H1 (cell line): Measurements from ENCODE around the gene KRT9. TPM values are rescaled to one million over a fixed set of nuclear protein-coding genes. Genes with fewer than 3 reads are reported as not detected.

Experiments used
- CTCF ChIA-PET: fragments of 300-600 bp; sonication (Branson Sonifier 250); formaldehyde crosslinking; loops from one replicate; lab custom pipeline; 2021; ENCODE audit not compliant: partially characterized antibody; lab: Charles Lee
- POLR2A ChIA-PET: fragments of 300-600 bp; sonication (Branson Sonifier 250); formaldehyde crosslinking; loops from one replicate; lab custom pipeline; 2021; ENCODE audit warnings: inconsistent platforms; ENCODE audit not compliant: partially characterized antibody; lab: Charles Lee
- DNase-seq, 2 experiments: peaks; one replicate each; pipeline versions ENCODE4 v3.0.0 to v3.0.0-alpha.2; 2010 to 2022; ENCODE audit warnings: low spot score in 2 of 2, low read depth in 1 of 2, mixed read lengths in 1 of 2
- FAIRE-seq: peaks from 2 replicates; lab custom pipeline; 2011; peaks lifted over from hg19 to GRCh38; lab: Jason Lieb, UNC
- H2AFZ ChIP-seq: 2 replicates; pipeline ENCODE4 v1.8.1; 2012; ENCODE audit warnings: low read length, inconsistent platforms
- H2AK5ac ChIP-seq: 2 replicates; pipeline ENCODE4 v1.6.1; 2013; ENCODE audit warnings: low read depth, low read length
- H2BK120ac ChIP-seq: replicated peaks from 2 replicates; pipeline ENCODE3; 2013; ENCODE audit warnings: low read depth, low read length, inconsistent platforms
- H2BK12ac ChIP-seq: 2 replicates; pipeline ENCODE4 v1.6.1; 2013; ENCODE audit warnings: low read depth, low read length
- H2BK15ac ChIP-seq: 2 replicates; pipeline ENCODE4 v1.6.1; 2013; ENCODE audit warnings: low read length
- H2BK20ac ChIP-seq: 2 replicates; pipeline ENCODE4 v1.6.1; 2013; ENCODE audit warnings: low read length
- H2BK5ac ChIP-seq: 2 replicates; pipeline ENCODE4 v1.6.1; 2013; ENCODE audit warnings: low read depth, low read length
- H3K14ac ChIP-seq: 2 replicates; pipeline ENCODE4 v1.6.1; 2013; ENCODE audit warnings: inconsistent platforms; ENCODE audit not compliant: insufficient read length
- H3K18ac ChIP-seq: 2 replicates; pipeline ENCODE4 v1.6.1; 2013; ENCODE audit warnings: low read length; ENCODE audit errors: extremely low read depth
- H3K23ac ChIP-seq: 2 replicates; pipeline ENCODE4 v1.6.1; 2013; ENCODE audit warnings: inconsistent platforms; ENCODE audit not compliant: insufficient read length
- H3K23me2 ChIP-seq: 2 replicates; pipeline ENCODE4 v1.6.1; 2013; ENCODE audit warnings: low read depth, low read length
- H3K27ac ChIP-seq: 2 replicates; pipeline ENCODE4 v1.6.1; 2011; ENCODE audit warnings: low read depth, low read length, inconsistent platforms
- H3K27me3 ChIP-seq, 4 experiments: replicated peaks in 1 of 4; 1 replicate in 1 of 4; 2 replicates in 3 of 4; pipeline versions ENCODE4 v1.6.1 to v1.8.1; 2011 to 2013; ENCODE audit warnings: low read length in 3 of 4, mild to moderate bottlenecking in 3 of 4, inconsistent platforms in 2 of 4, mixed read lengths in 2 of 4, moderate library complexity in 1 of 4; ENCODE audit not compliant: control insufficient read depth in 3 of 4, insufficient read depth in 3 of 4; ENCODE audit errors: extremely low read depth in 1 of 4
- H3K36me3 ChIP-seq, 4 experiments: 2 replicates each; pipeline versions ENCODE4 v1.6.1 to v1.8.1; 2011 to 2013; ENCODE audit warnings: mild to moderate bottlenecking in 4 of 4, low read length in 3 of 4, moderate library complexity in 2 of 4, control low read depth in 1 of 4, inconsistent platforms in 1 of 4; ENCODE audit not compliant: insufficient read depth in 4 of 4, control insufficient read depth in 2 of 4
- H3K4ac ChIP-seq: replicated peaks from 2 replicates; pipeline ENCODE3; 2013; ENCODE audit warnings: low read length, low read depth, mixed read lengths, inconsistent platforms; ENCODE audit not compliant: insufficient read length
- H3K4me1 ChIP-seq, 4 experiments: replicated peaks in 1 of 4; 1 replicate in 1 of 4; 2 replicates in 3 of 4; pipeline versions ENCODE4 v1.6.1 to v1.8.1; 2011 to 2013; ENCODE audit warnings: low read length in 3 of 4, inconsistent platforms in 2 of 4, mixed read lengths in 1 of 4; ENCODE audit not compliant: insufficient read depth in 4 of 4, control insufficient read depth in 3 of 4
- H3K4me2 ChIP-seq, 2 experiments: 2 replicates each; pipeline versions ENCODE4 v1.6.1 to v1.8.1; 2011 to 2013; ENCODE audit warnings: low read depth in 2 of 2, low read length in 2 of 2, control low read depth in 1 of 2, inconsistent platforms in 1 of 2, mild to moderate bottlenecking in 1 of 2; ENCODE audit not compliant: insufficient read depth in 1 of 2
- H3K4me3 ChIP-seq, 4 experiments: fragments of 200-600, 300-600 bp in 1 of 4; sonication (generic), shearing (Covaris generic), sonication (Bioruptor Twin) in 1 of 4; 2 replicates each; pipeline versions ENCODE4 v1.5.1 to v1.8.1; 2011 to 2016; ENCODE audit warnings: low read length in 4 of 4, low read depth in 3 of 4, control low read depth in 2 of 4, inconsistent platforms in 2 of 4, mild to moderate bottlenecking in 2 of 4, mixed read lengths in 1 of 4, moderate library complexity in 1 of 4; ENCODE audit not compliant: insufficient read depth in 2 of 4; ENCODE audit errors: extremely low read depth in 1 of 4
- H3K56ac ChIP-seq: replicated peaks from 2 replicates; pipeline ENCODE3; 2013; ENCODE audit warnings: low read depth, mild to moderate bottlenecking, mixed read lengths, low read length, inconsistent platforms; ENCODE audit not compliant: insufficient read length
- H3K79me1 ChIP-seq: 2 replicates; pipeline ENCODE4 v1.6.1; 2013; ENCODE audit warnings: low read depth, low read length, control low read depth
- H3K79me2 ChIP-seq, 2 experiments: 2 replicates each; pipeline versions ENCODE4 v1.6.1 to v1.8.1; 2012 to 2013; ENCODE audit warnings: low read length in 2 of 2, mild to moderate bottlenecking in 2 of 2, inconsistent platforms in 1 of 2; ENCODE audit not compliant: insufficient read depth in 2 of 2, control insufficient read depth in 1 of 2
- H3K9ac ChIP-seq, 4 experiments: replicated peaks in 1 of 4; 1 replicate in 1 of 4; 2 replicates in 3 of 4; pipeline versions ENCODE4 v1.6.1 to v1.8.1; 2011 to 2013; ENCODE audit warnings: low read depth in 3 of 4, low read length in 3 of 4, control low read depth in 2 of 4, mild to moderate bottlenecking in 2 of 4, moderate library complexity in 2 of 4, inconsistent platforms in 1 of 4; ENCODE audit errors: extremely low read depth in 1 of 4
- H3K9me3 ChIP-seq, 2 experiments: 2 replicates each; pipeline versions ENCODE4 v1.6.1 to v1.8.1; 2012 to 2013; ENCODE audit warnings: mild to moderate bottlenecking in 2 of 2, moderate library complexity in 2 of 2, control low read depth in 1 of 2, inconsistent platforms in 1 of 2, low read depth in 1 of 2, low read length in 1 of 2, mixed read lengths in 1 of 2; ENCODE audit not compliant: insufficient read depth in 2 of 2
- H4K20me1 ChIP-seq, 2 experiments: replicated peaks in 1 of 2; 2 replicates each; pipeline versions ENCODE3 to v1.8.1; 2011 to 2013; ENCODE audit warnings: inconsistent platforms in 2 of 2, low read length in 2 of 2, mild to moderate bottlenecking in 1 of 2; ENCODE audit not compliant: insufficient read depth in 2 of 2, control insufficient read depth in 1 of 2
- H4K5ac ChIP-seq: 2 replicates; pipeline ENCODE4 v1.6.1; 2013; ENCODE audit warnings: low read length, low read depth, mixed read lengths, inconsistent platforms; ENCODE audit not compliant: insufficient read length
- H4K8ac ChIP-seq: 2 replicates; pipeline ENCODE4 v1.8.0; 2013; ENCODE audit warnings: mild to moderate bottlenecking, moderate library complexity, low read length, inconsistent platforms; ENCODE audit not compliant: insufficient read depth; ENCODE audit errors: extremely low read depth
- H4K91ac ChIP-seq: replicated peaks from 2 replicates; pipeline ENCODE3; 2013; ENCODE audit warnings: low read length, mixed read lengths, inconsistent platforms; ENCODE audit not compliant: insufficient read length
- TAF1 ChIP-seq: IDR thresholded peaks from 2 replicates; pipeline ENCODE4 v1.6.1; 2011; ENCODE audit warnings: mild to moderate bottlenecking, low read depth, low read length
- WGBS, 2 experiments: shearing (Covaris generic) in 1 of 2; methylation state at CpG; one replicate each; pipeline versions ENCODE4 v1.1.6 to v1.1.7; 2013 to 2015; ENCODE audit warnings: low lambda C conversion rate in 2 of 2, mixed read lengths in 2 of 2, inconsistent platforms in 1 of 2, low coverage in 1 of 2, missing lambda C conversion rate in 1 of 2; ENCODE audit not compliant: insufficient replicate concordance in 2 of 2, insufficient coverage in 1 of 2, insufficient read length in 1 of 2; ENCODE audit errors: extremely low coverage in 1 of 2, missing lambda C conversion rate in 1 of 2; 5-methylcytosine and 5-hydroxymethylcytosine counted together
- polyA plus RNA-seq, 7 experiments: library from polyadenylated mRNA; depleted of rRNA in 3 of 7; stranded (reverse) in 5 of 7; unstranded in 2 of 7; fragments of >200 nt in 5 of 7; fragments of 200-250 nt in 2 of 7; gene quantifications; 1 replicate in 5 of 7; 2 replicates in 1 of 7; 4 replicates in 1 of 7; pipeline versions ENCODE4 v1.2.1 to v1.2.3, GENCODE V29; 2011 to 2013; ENCODE audit warnings: missing spikeins in 2 of 7, mixed read lengths in 2 of 7
- total RNA-seq: library from RNA; stranded (reverse); fragmentation: NEBNext Ultra II Directional; extraction: Animal tissue kit (Norgen Biotek cat#: 25700); gene quantifications from 2 replicates; pipeline ENCODE4 v1.2.1, GENCODE V29; 2021

The KRT9 gene
- total and polyA plus RNA-seq, 2 of the 8 experiments (the other 6 are each of a cell fraction or from before 2014, with no cell fraction given) = not detected

- Histone ChIP-seq H3K4me1 (peaks cover 0 to 4% (median 2%) of the 10 kb centered on the region in 4 experiments; a peak in 3 of 7 replicates), H2BK15ac (no peak overlapping the region), H3K23ac (no peak overlapping the region), H3K23me2 (no peaks in the 10 kb centered on the region; the same call in 1 of the 2 replicates), H3K27ac (no peak overlapping the region), H2BK20ac (no peak overlapping the region), H2BK5ac (no peak overlapping the region), H2BK120ac (no peak overlapping the region), H3K18ac (no peak overlapping the region), H4K8ac (no peak overlapping the region), H3K4me2 (no peak overlapping the region), H4K5ac (no peak overlapping the region), H3K9ac (no peak overlapping the region), H2AK5ac (no peak overlapping the region), H3K4me3 (no peak overlapping the region), H3K4ac (no peak overlapping the region), H4K20me1 (no peaks in the 10 kb centered on the region), H2BK12ac (no peak overlapping the region), H3K79me2 (no peaks in the 10 kb centered on the region), H2AFZ (no peak overlapping the region), H3K79me1 (no peaks in the 10 kb centered on the region), H3K27me3 (0 out of 7 replicates have a peak, but pooled peaks cover 0 to 1% (median 0%) of the 10 kb centered on the region in 4 experiments), H3K36me3 (no peaks in the 10 kb centered on the region), H3K56ac (no peak overlapping the region), H3K14ac (no peak overlapping the region), H3K9me3 (no peaks in the 10 kb centered on the region), H4K91ac (no peak overlapping the region)
- CTCF ChIA-PET = interaction anchor here (0.8 to 2.3 kb wide), 7 partner anchors 8 to 127 kb away, joined by 3 to 14 read pairs (median 5); no protein-coding TSS in a partner anchor
- POLR2A ChIA-PET = no interaction called here
- no peak for DNase-seq
- WGBS, 2 experiments = 66% methylated on average over 3 of the region's 3 CpGs; no CpG with 5 or more reads in 1 of the 2 experiments
- FAIRE-seq = no peak
- TF ChIP-seq TAF1 = no peak
Measured at GRCh38 chr17:41575336-41575735, 3.5 kb upstream of the KRT9 start.
